ENCODE results near the gene ADSL.
A peak's percentile ranks its signal among the peaks of the same experiment; 100 is the strongest.

The ADSL gene

GRCh38 chr22:40418366-40419201, 72.3 kb downstream of the ADSL start:
- no peak for DNase-seq (ENCODE audit: low spot score)

DNA sequence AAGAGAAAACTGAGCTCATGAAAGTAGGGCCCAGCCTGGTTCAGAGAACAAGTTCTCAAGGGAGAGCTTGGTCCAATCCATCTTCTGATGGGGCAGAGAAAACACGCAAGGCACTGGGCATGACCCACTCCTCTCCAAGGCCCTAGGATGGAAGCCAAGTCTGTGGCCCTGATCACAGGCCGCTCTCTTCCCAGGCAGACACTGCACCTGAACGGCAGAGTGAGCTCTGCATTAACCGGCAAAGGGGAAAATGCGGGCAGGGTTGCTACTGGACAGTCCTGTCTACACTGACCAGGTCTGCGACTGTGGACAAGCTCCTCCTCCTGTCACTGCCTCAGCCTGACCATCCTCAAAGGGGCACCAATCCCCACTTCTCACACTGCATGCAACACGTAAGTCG, 73.4 kb downstream of the ADSL start:
- no peak for DNase-seq (ENCODE audit: low spot score)

DNA sequence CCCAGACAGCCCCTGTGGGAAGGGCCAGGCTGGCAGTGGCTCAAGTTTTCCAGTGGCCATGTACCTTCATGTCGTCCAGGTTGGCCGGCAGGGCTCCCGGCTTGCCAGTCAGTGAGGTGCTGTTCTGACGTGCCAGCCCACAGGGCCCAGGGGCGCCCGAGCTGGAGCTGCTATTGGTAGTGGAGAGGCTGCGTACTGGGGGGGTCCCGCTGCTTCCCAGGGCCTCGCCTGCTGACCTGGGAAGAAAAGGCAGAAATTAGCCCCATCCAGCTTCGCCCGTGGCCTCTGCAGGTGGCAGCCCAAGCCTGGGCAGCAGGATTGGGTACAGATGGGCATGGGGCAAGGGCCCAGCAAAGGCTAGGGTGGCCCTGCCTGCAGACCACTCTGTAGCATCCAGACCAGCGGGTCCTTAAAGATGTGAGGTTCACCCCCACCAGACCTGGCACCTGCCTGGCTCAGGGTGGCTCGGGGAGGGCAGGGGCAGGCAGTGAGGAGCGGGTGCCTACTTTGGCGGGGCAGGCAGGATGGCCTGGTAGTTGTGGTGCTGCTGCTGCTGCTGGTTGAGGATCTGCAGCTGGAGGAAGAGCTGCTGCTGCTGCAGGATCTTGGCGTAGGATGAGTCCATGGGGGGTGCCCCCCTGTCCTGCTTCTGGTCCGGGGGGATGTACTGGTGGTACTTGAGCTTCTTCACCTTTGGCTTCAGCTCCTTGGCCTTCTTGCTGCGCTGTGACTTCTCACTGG, 74.2 kb downstream of the ADSL start:
- no peak for DNase-seq (ENCODE audit: low spot score)

GRCh38 chr22:40421082-40421350, 74.7 kb downstream of the ADSL start:
- DNase-seq (ENCODE audit: low spot score): no peak

DNA sequence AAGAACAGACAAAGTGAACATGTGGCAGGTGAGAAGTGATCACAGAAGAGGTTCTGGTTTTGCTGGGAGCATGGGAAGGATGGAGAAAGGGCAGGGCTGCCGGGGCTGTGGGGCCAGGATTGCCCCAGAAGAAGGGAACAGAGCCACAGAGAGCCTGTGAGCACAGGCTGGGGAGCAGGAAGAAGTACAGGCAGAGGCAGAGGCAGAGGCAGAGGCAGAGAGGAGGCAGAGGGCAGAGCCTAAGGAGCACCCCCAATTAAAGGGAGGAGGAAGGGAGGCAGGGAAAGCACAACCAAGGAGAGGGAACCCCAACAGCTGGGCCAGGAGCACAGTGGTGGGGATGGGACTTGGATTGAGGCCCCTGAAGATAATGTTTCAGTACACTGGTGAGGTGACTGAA, 75.6 kb downstream of the ADSL start:
- DNase-seq (ENCODE audit: low spot score): no peak

- no peak for DNase-seq (ENCODE audit: low spot score)
These were observed 76.4 kb downstream of the ADSL start for GRCh38 chr22:40422558-40423309.

GRCh38 chr22:40423310-40423688, 77.0 kb downstream of the ADSL start:
- DNase-seq (ENCODE audit: low spot score): no peak

- no peak for DNase-seq (ENCODE audit: low spot score)
These were observed 77.8 kb downstream of the ADSL start for GRCh38 chr22:40423882-40424640.

- no peak for DNase-seq (ENCODE audit: low spot score)
These were observed 78.8 kb downstream of the ADSL start for GRCh38 chr22:40425082-40425481.

- no peak for DNase-seq (ENCODE audit: low spot score)
These were observed 80.5 kb downstream of the ADSL start for GRCh38 chr22:40426594-40427333.

GRCh38 chr22:40428796-40429195, 82.5 kb downstream of the ADSL start:
- DNase-seq (ENCODE audit: low spot score): no peak

GRCh38 chr22:40429481-40429880, 83.2 kb downstream of the ADSL start:
- no peak for DNase-seq (ENCODE audit: low spot score)

DNA sequence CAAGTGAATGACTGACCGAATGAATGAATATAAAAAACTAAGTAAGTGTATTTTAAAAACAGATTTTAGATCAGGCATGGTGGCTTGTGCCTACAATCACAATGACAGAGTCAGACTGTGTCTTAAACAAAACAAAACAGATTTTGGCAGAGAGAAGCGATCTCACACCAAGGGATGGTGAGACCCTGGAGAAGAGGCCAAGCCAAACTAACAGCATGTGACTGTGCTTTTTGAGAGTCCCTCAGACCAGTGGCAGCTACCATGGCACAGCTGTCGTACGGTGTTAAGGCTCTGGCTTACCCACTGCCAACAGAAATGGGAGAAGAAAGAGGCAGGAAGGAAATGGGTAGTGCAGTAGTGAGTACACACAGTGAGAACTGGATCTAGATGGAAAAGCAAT, 84.7 kb downstream of the ADSL start:
- DNase-seq (ENCODE audit: low spot score): no peak

DNA sequence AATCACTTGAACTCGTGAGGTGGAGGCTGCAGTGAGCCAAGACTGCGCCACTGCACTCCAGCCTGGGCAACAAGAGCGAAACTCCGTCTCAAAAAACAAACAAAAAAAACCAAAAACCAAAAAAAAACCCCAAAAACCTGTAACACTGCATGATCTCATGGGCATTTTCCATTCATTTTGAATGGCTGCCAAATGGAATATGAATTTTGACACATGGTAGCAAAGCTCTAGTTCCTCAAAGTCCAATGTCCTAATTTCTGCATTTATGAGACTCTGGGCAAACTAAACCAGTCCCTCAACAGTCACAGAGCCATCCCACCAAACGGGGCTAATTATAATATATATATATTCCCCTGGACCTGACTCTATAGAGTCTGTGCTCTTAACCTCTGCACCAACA, 85.9 kb downstream of the ADSL start:
- no peak for DNase-seq (ENCODE audit: low spot score)

- DNase-seq (ENCODE audit: low spot score): no peak
These were observed 86.3 kb downstream of the ADSL start for GRCh38 chr22:40432625-40433024.

GRCh38 chr22:40433416-40434090, 87.3 kb downstream of the ADSL start:
- DNase-seq (ENCODE audit: low spot score): no peak

GRCh38 chr22:40434106-40434505, 87.8 kb downstream of the ADSL start:
- DNase-seq (ENCODE audit: low spot score): no peak

DNA sequence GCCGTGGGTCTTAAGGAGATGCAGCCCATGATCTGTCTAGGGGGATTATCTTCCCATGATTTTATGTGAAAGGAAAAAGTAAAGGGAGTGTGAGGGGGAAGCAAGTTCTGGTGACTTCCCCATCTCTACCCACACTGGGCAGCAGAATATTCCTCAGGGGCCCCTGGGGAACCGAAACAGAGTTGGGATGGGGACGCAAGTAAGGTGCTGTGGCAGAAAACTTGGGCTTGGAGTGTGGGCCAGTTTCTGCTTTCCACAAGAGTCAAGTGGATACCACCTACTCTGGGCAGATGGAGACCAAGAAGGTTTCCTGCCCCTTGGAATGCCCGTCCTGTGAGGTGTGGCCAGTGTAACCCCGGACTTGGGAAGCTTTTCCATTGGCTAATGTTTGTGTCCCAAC, 88.4 kb downstream of the ADSL start:
- no peak for DNase-seq (ENCODE audit: low spot score)

- DNase-seq (ENCODE audit: low spot score): peak; percentile 47
These were observed 90.5 kb downstream of the ADSL start for GRCh38 chr22:40436505-40437431.
